Measurements from ENCODE around the gene PRKG2.

Gene PRKG2

GRCh38 chr4:81120055-81120454 is 95.0 kb downstream of the PRKG2 start:
- no peak for TF ChIP-seq CTCF (IDR thresholded peaks at IDR 0.05; ENCODE audit: control extremely low read depth, extremely low read depth, low read depth, missing control alignments)
- DNase-seq (ENCODE audit: extremely low spot score): no peak
- POLR2A ChIA-PET: no interaction called here
- CTCF ChIA-PET: no interaction called here

- POLR2A ChIA-PET: no interaction called here
- no peak for DNase-seq (ENCODE audit: extremely low spot score)
- no peak for TF ChIP-seq CTCF (IDR thresholded peaks at IDR 0.05; ENCODE audit: control extremely low read depth, extremely low read depth, low read depth, missing control alignments)
- CTCF ChIA-PET: no interaction called here
These were observed 96.9 kb downstream of the PRKG2 start for GRCh38 chr4:81118086-81118485.

GRCh38 chr4:81116566-81116965 is 98.5 kb downstream of the PRKG2 start:
- ChIA-PET POLR2A (no interaction called here), CTCF (no interaction called here)
- DNase-seq (ENCODE audit: extremely low spot score): no peak
- TF ChIP-seq CTCF (IDR thresholded peaks at IDR 0.05; ENCODE audit: control extremely low read depth, extremely low read depth, low read depth, missing control alignments): no peak

- no peak for DNase-seq (ENCODE audit: extremely low spot score)
- no peak for TF ChIP-seq CTCF (IDR thresholded peaks at IDR 0.05; ENCODE audit: control extremely low read depth, extremely low read depth, low read depth, missing control alignments)
- CTCF ChIA-PET: interaction anchor here (1.4 kb wide), 1 partner anchor 25 kb away, joined by 3 read pairs; no protein-coding TSS in a partner anchor
- POLR2A ChIA-PET: no interaction called here
These were observed 102.0 kb downstream of the PRKG2 start for GRCh38 chr4:81113024-81113423.

- DNase-seq (ENCODE audit: extremely low spot score): no peak
- CTCF ChIA-PET: no interaction called here
- TF ChIP-seq CTCF (IDR thresholded peaks at IDR 0.05; ENCODE audit: control extremely low read depth, extremely low read depth, low read depth, missing control alignments): no peak
- POLR2A ChIA-PET: no interaction called here
These were observed 105.7 kb downstream of the PRKG2 start for GRCh38 chr4:81109356-81109755.

GRCh38 chr4:81106150-81106549 is 108.9 kb downstream of the PRKG2 start:
- DNase-seq (ENCODE audit: extremely low spot score): no peak
- POLR2A ChIA-PET: no interaction called here
- no peak for TF ChIP-seq CTCF (IDR thresholded peaks at IDR 0.05; ENCODE audit: control extremely low read depth, extremely low read depth, low read depth, missing control alignments)
- CTCF ChIA-PET: no interaction called here

GRCh38 chr4:81102107-81102506 is 112.9 kb downstream of the PRKG2 start:
- CTCF ChIA-PET: interaction anchor here (0.7 to 1.1 kb wide), 2 partner anchors 16 to 45 kb away, joined by 3 read pairs; no protein-coding TSS in a partner anchor

More at GRCh38 chr4:81102107-81102506, 112.9 kb downstream of the PRKG2 start:
- POLR2A ChIA-PET: no interaction called here
- TF ChIP-seq CTCF (IDR thresholded peaks at IDR 0.05; ENCODE audit: control extremely low read depth, extremely low read depth, low read depth, missing control alignments): no peak
- no peak for DNase-seq (ENCODE audit: extremely low spot score)
